T47D (cell line): ENCODE data around the gene BAG5.
A peak's percentile ranks its signal among the peaks of the same experiment; 100 is the strongest.

ENCODE experiments used
- DNase-seq, 2 experiments: peaks; one replicate each; pipeline versions ENCODE4 v3.0.0 to v3.0.0-alpha.2; 2011 to 2012; ENCODE audit warnings: low read depth in 1 of 2, low spot score in 1 of 2
- JUND ChIP-seq: IDR thresholded peaks from 2 replicates; pipeline ENCODE4 v1.6.1; 2012; ENCODE audit warnings: low read depth
- in situ Hi-C: cut with HindIII; loops from 2 replicates; pipeline ENCODE4 v1.10.0; 2016; ENCODE audit warnings: low sequenced_read_pairs, low pct_unique_long_range_greater_than_20kb

BAG5 gene

DNA sequence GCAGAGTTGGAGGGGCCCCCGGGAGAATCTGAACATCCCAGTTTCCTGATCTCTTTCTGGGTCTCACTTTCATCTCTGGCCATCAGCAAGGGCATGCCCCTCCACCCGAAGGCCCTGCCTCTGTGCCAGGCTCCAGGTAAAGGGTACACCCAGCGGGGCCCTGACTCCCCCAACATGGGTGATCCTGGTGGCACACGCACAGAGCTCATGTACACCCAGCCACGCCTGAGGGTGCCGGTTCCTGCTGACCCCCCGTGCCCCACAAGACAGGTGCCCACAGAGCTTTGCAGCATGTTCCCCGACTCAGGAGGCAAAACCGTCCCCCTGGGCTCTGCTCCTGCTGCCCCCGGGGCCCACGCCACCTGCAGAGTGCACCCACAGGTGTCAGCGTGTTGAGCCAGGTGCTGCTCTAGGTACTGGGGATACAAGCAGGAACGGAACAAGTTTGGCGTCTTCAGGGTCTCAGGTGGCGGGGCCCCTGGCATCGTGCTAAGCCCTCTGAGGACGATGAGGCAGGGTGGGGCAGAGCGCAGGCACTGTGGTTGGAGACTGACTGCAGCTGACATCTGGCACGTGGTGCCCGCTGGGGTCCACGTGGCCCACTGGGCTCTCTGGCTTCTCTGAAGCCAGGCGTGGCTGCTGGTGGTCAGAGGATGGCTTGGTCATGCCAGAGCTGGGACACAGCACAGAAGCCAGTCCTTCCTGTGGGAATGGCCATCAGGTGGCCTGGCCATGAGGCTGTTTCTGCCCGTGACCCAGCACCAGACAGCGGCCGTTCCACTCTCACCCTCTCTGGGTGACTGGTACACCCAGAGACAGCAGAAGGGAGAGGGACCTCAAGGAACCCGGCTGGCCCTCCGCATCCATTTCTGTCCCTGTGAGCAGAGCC is 13.8 kb downstream of the BAG5 start:
- no peak for TF ChIP-seq JUND
- no peak for DNase-seq
- in situ Hi-C loops, result no loop called here

DNA sequence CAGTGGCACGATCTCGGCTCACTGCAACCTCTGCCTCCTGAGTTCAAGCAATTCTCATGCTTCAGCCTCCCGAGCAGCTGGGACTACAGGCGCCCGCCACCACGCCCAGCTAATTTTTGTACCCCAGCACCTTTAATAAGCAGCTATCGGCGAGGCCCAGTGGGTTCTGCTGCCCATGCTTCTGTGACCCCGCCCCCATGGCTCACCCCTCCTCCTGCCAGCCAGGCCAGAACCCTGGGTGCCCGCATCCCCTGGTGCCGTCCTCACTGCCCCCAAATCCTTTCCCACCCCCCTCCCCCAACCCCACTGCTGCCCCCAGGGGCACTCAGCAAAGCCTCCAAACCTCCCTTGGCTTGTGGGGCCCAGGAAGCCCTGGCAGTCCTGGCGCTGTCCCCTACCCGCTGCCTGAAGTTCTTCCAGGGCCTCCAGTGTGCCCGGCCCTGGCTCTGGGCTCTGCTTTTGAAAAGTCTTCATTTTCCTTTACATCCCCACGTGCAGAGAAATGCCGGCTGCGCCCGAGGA is 14.5 kb downstream of the BAG5 start:
- no peak for TF ChIP-seq JUND
- in situ Hi-C loops, result no loop called here
- DNase-seq, result no peak

DNA sequence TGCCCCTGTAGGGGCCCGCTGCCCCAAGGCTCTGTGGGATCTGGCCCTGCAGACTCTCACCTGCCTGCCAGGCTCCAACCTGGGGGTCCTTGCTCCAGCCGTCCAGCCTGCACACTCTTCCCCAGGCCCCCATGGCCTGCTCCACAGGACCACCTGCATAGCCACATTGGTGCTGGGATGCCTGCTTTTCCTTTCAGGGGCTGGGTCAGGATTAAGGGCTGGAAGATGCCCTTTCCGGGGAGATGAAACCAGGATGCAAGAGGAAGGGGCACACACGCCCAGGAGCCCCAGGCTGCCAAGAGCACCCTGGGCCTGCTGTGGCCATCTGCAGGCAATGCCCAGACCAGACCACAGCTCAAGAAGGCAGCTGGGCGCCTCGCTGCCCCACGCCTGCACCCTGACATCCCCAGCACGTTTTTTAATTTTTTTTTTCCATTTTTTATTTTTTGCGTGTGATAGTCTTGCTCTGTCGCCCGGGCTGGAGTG is 15.0 kb downstream of the BAG5 start:
- TF ChIP-seq JUND, result no peak
- DNase-seq, result no peak
- in situ Hi-C loops, result no loop called here

DNA sequence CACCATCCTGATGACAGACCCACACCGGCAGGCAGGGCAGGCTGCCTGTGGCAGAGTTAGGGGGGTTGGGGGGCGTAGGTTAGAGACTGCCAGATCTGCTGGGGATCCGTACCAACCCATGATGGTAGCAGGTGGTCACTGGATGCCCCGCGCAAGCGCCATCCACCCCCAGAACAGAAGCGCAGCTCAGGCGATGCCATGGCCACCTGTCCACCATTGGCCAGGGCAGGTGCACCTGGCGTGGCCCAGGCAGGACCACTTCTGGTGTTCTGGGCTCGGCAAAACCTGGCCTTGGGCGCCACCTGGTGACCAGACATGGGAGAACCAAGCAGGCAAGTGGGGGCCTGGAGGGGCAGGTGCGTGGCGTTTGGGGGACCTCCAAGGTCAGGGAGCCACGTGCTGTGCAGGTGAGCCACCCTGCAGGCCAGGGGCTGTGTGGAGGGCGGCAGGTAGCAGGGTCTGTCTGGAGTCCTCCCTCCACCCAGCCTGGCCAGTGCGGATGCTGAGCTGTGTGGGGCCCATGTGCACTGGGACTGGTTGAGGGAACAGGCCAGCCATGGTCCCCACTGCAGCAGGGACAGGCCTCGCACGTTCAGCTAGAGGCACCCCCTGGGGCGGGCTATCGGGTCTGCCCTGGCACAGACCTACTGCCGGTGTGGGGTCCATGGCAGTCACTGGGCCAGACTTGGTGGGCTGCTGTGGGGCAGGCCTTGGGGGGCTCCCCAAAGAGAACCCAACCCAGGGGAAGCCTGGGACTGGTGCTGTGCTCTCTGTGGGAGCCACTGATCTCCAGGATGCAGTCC is 15.6 kb downstream of the BAG5 start:
- in situ Hi-C loops, result no loop called here
- TF ChIP-seq JUND, result no peak
- peak; percentile 79 to 96 for DNase-seq

DNA sequence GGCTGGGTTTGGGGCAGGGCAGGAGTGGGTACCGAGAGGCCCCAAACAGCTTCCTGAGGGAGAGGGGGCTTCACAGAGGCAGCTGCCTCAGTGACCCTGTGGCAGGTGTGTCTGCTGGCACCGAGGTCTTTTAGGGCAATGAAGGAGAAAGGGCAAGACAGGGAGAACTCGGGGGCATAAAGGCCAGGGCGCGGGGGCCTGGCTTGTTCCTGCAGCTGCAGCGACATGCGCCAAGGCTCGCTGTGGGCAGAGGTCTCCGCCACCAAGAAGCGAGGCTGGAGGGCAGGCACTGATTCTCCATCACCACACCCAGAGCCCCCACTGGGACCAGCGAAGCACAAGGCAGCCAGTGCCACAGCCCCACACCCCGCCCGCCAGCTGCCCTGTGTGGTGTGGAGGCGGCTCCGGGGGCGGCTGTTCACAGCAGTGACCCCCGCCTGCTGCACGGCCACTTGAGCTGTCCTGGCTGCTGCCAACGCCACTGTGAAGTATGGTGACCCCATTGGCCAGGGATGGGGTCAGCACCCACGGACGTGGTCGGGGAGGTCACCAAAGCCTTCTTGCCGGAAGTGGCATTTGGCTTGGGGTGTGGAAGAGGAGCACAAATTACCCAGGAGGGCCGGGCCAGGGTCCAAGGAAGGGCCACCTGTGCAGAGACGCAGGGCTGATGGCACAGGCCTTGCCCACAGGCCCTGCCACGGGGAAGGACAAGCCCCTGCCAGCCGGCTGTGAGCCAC is 16.4 kb downstream of the BAG5 start:
- in situ Hi-C loops, result no loop called here
- no peak for DNase-seq
- no peak for TF ChIP-seq JUND

DNA sequence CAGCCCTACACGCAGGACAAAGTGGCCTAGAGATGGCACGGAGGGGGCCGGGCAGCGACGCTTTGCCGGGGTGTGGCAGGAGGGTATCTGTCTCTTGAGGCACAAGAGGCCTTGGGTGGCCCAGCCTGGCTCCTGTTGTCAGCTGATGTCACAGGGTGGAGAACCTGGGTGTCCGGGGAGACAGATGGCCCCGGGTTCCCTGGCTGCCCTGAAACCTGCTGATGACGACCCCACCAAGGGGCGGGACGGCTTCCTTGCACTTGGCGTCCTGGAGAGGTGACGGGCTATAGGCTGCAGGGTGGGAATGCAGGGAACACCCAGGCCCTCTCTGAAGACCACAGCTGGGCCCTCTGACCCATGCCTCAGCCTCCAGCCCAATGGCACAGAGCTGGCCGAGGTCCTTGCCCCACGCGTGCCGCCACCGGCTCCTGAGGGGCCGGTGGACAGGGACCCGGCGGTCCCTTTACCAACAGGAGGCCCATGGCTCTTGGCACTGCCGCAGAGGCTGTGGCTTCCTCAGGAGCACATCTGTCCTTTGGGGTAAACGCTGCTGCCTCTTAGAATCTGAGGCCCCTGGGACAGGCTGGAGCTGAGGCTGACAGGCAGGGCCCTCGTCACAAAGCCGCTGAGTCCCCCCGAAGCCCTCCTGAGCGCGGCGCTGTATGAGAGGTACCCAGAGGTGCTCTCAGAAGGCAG is 17.1 kb downstream of the BAG5 start:
- no peak for TF ChIP-seq JUND
- in situ Hi-C loops, result no loop called here
- no peak for DNase-seq

DNA sequence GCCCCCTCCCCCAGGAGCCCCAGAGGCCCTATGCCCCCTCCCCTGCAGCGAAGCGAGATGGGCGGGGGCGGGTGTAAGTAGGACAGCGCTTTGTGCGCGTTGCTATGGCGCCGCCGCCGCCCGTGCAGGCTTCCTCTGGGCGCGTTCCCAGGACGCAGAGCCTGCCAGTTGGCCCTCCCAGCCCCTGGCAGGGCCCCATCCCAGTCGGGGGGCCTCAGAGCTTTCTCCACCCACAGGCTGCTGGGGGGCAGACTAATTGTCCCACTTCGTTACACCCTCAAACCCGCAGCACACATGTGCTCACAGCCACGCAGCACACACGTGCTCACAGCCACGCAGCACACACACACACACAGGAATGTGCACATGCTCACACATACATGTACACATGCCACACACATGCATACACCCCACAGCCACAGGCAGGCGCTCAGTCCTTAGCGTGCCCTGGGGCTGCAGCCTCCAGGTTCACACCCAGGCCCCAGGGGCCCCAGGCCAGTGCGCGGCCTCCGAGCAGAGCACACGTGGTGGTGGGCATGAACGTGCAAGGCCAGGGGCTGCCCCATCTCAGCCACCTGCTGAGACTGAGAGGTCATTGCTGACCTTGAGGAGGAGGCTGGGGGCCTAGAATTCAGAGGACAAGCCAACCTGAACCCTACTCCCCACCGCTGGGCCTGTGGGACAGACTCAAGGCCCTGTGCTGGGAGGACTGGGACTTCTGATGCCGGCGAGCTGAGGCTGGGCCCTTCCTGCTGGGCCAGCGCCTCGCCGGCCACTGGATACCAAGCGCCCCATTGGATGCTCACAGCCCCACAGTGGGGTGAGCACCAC is 17.9 kb downstream of the BAG5 start:
- DNase-seq, result no peak
- in situ Hi-C loops, result no loop called here
- no peak for TF ChIP-seq JUND

DNA sequence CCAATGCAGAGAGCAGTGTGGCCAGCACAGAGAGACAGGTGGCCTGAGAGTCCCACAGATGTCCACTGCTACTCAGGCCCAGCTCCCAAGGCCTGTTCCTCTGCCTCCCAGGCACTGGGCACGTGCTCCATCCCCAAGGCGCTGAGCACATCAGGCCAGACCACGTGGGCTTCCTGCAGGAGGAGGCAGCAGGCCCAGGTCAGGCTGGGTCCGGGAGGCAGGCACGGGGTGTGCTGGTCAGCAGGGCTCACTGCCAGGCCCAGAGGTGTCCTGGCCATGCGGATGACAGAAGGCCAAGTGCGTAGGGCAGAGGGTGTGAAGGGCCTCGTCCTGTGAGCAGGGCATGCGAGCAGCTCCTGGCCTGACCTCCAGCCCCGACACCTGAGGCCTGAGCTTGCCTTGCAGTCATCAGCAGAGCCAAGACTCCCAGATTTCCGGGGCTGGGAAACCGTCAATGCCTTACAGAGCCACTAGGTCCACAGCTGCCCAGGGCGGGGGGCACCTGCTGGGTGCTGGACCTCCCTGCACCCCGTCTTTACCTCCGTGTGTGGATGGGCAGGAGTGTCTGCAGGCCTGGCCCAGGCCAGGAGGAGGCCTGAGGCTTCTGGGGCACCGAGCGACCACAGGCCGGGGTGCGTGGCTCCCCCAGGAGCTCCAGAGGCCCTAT is 18.6 kb downstream of the BAG5 start:
- TF ChIP-seq JUND, result no peak
- DNase-seq, result no peak
- in situ Hi-C loops, result no loop called here

DNA sequence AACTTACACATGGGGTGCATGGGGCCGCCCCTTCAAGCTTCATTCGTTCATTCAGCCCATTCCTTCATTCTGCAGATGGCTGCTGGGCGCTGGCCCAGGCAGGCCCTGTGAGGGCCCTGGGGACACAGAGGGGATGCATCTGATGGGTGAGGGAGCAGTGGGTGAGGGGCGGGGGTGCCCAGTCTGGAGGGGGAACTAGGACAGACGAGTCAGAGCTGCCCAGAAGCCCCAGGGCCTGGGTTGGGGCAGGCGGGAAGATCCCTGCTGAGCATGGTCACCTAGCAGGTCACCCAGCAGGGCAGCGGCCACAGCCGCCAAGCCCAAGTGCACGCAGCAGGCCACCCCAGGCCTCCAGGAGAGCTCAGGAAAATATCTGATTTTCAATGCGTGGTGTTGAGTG is 19.3 kb downstream of the BAG5 start:
- DNase-seq, result no peak
- no peak for TF ChIP-seq JUND
- in situ Hi-C loops, result no loop called here

DNA sequence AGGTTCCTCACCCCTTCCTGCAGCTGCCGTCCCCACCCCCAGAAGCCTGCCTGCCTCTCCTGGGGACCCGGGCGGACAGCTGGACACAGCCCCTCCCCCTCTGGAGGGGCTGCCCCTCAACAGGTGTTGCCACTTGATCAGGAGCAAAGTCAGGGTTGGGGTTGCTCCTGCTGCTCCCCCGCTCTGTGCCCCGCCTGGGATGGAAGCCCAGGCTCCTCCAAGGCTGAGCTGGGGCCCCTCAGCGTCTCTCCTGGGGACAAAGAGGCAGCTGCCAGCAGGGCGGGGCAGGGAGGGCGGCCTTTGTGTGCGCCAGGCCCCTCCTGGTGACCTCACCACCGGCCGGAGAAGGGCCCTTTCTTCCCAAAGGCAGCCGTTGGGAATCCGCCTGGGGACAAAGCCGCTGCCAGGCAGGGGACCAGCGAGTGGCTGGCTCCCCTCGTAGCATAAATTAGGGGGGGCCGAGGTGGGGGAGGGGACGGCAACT is 19.8 kb downstream of the BAG5 start:
- TF ChIP-seq JUND, result no peak
- DNase-seq, result no peak
- in situ Hi-C loops, result no loop called here
